PC-9 (cell line): ENCODE measurements around the gene PTTG2.

Experiments
- EZH2 ChIP-seq: fragments of 200-600 bp; sonication (generic); IDR thresholded peaks from 2 replicates; pipeline ENCODE4 v1.8.0; 2017; ENCODE audit warnings: antibody characterized with exemption, low read depth
- TF ChIP-seq, protein P1 (sequence below): fragments of 200-600 bp; sonication (generic); conservative IDR thresholded peaks from 2 replicates; pipeline ENCODE4 v1.6.1; 2017; ENCODE audit warnings: mixed run types, antibody characterized with exemption, mild to moderate bottlenecking, moderate library complexity

DNA sequence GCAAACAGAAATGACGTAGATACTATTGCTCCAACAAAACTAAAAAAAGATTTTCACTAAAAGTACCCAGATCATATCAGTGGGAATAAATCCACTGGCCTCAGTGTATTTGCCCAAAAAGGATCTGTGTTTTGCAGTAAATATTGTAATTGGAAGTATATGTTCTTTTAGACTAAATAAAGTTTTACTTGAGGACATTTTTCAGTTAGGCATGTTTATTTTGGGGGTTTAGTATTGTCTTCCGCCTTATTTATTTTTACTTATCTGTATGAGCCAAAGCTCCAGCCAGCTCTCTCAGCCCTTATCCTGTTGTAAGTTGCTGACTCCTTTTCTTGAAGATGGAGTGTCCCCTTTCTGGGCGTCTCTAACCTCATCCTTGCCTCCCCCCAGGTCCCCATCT is 49.8 kb downstream of the PTTG2 start:
- TF ChIP-seq, protein P1, sequence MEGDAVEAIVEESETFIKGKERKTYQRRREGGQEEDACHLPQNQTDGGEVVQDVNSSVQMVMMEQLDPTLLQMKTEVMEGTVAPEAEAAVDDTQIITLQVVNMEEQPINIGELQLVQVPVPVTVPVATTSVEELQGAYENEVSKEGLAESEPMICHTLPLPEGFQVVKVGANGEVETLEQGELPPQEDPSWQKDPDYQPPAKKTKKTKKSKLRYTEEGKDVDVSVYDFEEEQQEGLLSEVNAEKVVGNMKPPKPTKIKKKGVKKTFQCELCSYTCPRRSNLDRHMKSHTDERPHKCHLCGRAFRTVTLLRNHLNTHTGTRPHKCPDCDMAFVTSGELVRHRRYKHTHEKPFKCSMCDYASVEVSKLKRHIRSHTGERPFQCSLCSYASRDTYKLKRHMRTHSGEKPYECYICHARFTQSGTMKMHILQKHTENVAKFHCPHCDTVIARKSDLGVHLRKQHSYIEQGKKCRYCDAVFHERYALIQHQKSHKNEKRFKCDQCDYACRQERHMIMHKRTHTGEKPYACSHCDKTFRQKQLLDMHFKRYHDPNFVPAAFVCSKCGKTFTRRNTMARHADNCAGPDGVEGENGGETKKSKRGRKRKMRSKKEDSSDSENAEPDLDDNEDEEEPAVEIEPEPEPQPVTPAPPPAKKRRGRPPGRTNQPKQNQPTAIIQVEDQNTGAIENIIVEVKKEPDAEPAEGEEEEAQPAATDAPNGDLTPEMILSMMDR, result no peak
- no peak for TF ChIP-seq EZH2
